K562 (cell line): Measurements from ENCODE around the gene SLC38A10. TPM values are rescaled to one million over a fixed set of nuclear protein-coding genes. Genes with fewer than 3 reads are reported as not detected.
A peak's percentile ranks its signal among the peaks of the same experiment; 100 is the strongest.

Experiments
- ATAC-seq: fragments of 200-7000 bp; cut with Tn5 transposase; 3 replicates; pipeline ENCODE4 v1.9.1; 2020; ENCODE audit warnings: moderate library complexity
- BruUV-seq: library from RNA; stranded (reverse); fragments of 400-500 nt; replicated peaks from 2 replicates; lab custom pipeline; 2021; lab: Mats Ljungman, UMichigan
- CTCF ChIA-PET: fragments of 300-600 bp; formaldehyde crosslinking; extraction: SDS; loops from one replicate; lab custom pipeline; 2021; ENCODE audit warnings: low intra/inter-chr PET ratio; lab: Yijun Ruan, JAX
- POLR2A ChIA-PET: fragments of 300-600, 350-650 bp; sonication (Branson Sonifier 250); formaldehyde crosslinking; extraction: SDS; loops from one replicate; lab custom pipeline; 2021; ENCODE audit warnings: antibody characterized with exemption, inconsistent platforms; lab: Yijun Ruan, JAX
- DNase-seq, 4 experiments: peaks; one replicate each; pipeline versions ENCODE4 v3.0.0 to v3.0.0-alpha.2; 2011 to 2018; ENCODE audit warnings: low spot score in 3 of 4, mixed read lengths in 3 of 4; ENCODE audit errors: extremely low read depth in 1 of 4
- FAIRE-seq: peaks from 2 replicates; lab custom pipeline; 2011; peaks lifted over from hg19 to GRCh38; lab: Jason Lieb, UNC
- H2AFZ ChIP-seq: 2 replicates; pipeline ENCODE4 v1.6.0; 2011; ENCODE audit warnings: low read depth, low read length, control low read depth, inconsistent platforms
- H3K27ac ChIP-seq: fragments of 200-600 bp; 3 replicates; pipeline ENCODE4 v1.8.0; 2011; ENCODE audit warnings: low read depth, mild to moderate bottlenecking, control low read depth, inconsistent platforms, low read length, moderate library complexity, mixed read lengths; ENCODE audit errors: extremely low read depth
- H3K27me3 ChIP-seq, 2 experiments: fragments of 300-600 bp in 1 of 2; 2 replicates in 1 of 2; 3 replicates in 1 of 2; pipeline versions ENCODE4 v1.6.0 to v1.8.0; 2011; ENCODE audit warnings: inconsistent platforms in 2 of 2, low read length in 2 of 2, mild to moderate bottlenecking in 1 of 2, mixed read lengths in 1 of 2, moderate library complexity in 1 of 2; ENCODE audit not compliant: control insufficient read depth in 2 of 2, insufficient read depth in 2 of 2
- H3K36me3 ChIP-seq: fragments of 300-600 bp; 3 replicates; pipeline ENCODE4 v1.8.0; 2011; ENCODE audit warnings: mild to moderate bottlenecking, low read length, inconsistent platforms; ENCODE audit not compliant: control insufficient read depth, insufficient read depth
- H3K4me1 ChIP-seq, 2 experiments: fragments of 200-600 bp in 1 of 2; replicated peaks in 1 of 2; 2 replicates in 1 of 2; 3 replicates in 1 of 2; pipeline versions ENCODE4 v1.5.1 to v1.8.0; 2011; ENCODE audit warnings: inconsistent platforms in 2 of 2, low read length in 2 of 2, mild to moderate bottlenecking in 1 of 2, mixed read lengths in 1 of 2, moderate library complexity in 1 of 2; ENCODE audit not compliant: control insufficient read depth in 2 of 2, insufficient read depth in 2 of 2
- H3K4me2 ChIP-seq: 2 replicates; pipeline ENCODE4 v1.6.1; 2011; ENCODE audit warnings: low read length, control low read depth, inconsistent platforms, mixed read lengths; ENCODE audit not compliant: insufficient read depth
- H3K4me3 ChIP-seq: fragments of 200-600 bp; sonication (generic), shearing (Covaris generic); 2 replicates; pipeline ENCODE4 v1.5.1; 2016; ENCODE audit warnings: control low read depth, inconsistent platforms
- H3K79me2 ChIP-seq: fragments of 200-600 bp; 3 replicates; pipeline ENCODE4 v1.8.0; 2011; ENCODE audit warnings: low read length, inconsistent platforms; ENCODE audit not compliant: control insufficient read depth, insufficient read depth
- H3K9ac ChIP-seq, 2 experiments: 2 replicates each; pipeline versions ENCODE4 v1.6.0 to v1.6.1; 2011; ENCODE audit warnings: low read depth in 2 of 2, low read length in 2 of 2, control low read depth in 1 of 2, inconsistent platforms in 1 of 2, mild to moderate bottlenecking in 1 of 2, mixed read lengths in 1 of 2; ENCODE audit not compliant: insufficient read depth in 1 of 2
- H3K9me1 ChIP-seq: one replicate; pipeline ENCODE4 v1.6.0; 2011; ENCODE audit warnings: inconsistent platforms, mild to moderate bottlenecking, low read length, moderate library complexity; ENCODE audit not compliant: control insufficient read depth, insufficient read depth
- H3K9me3 ChIP-seq: replicated peaks from 2 replicates; pipeline ENCODE4 v1.5.1; 2011; ENCODE audit warnings: low read depth, low read length, inconsistent platforms; ENCODE audit not compliant: control insufficient read depth, insufficient read depth
- H4K20me1 ChIP-seq: replicated peaks from 2 replicates; pipeline ENCODE4 v1.6.1; 2011; ENCODE audit warnings: low read length, inconsistent platforms, mixed read lengths; ENCODE audit not compliant: control insufficient read depth, insufficient read depth
- ATF7 ChIP-seq: fragments of 450-650 bp; IDR thresholded peaks from 2 replicates; pipeline ENCODE4 v1.7.1; 2014; ENCODE audit warnings: mild to moderate bottlenecking, moderate library complexity
- HBP1 ChIP-seq: fragments of 450-650 bp; formaldehyde crosslinking; IDR thresholded peaks from 2 replicates; pipeline ENCODE4 v1.4.0; 2022; ENCODE audit warnings: missing genetic modification characterization
- PHB ChIP-seq: fragments of 250-450 bp; sonication (Bioruptor Pico); IDR thresholded peaks from 2 replicates; pipeline ENCODE4 v1.5.0; 2021
- RBFOX2 ChIP-seq: fragments of 200-400 bp; formaldehyde crosslinking; IDR thresholded peaks from 2 replicates; pipeline ENCODE4 v1.6.1; 2017; ENCODE audit warnings: low read depth, mild to moderate bottlenecking, low read length, moderate library complexity
- SMARCE1 ChIP-seq: fragments of 450-650 bp; IDR thresholded peaks from 2 replicates; pipeline ENCODE4 v1.7.1; 2016; ENCODE audit warnings: mild to moderate bottlenecking
- TAF7 ChIP-seq: fragments of 450-650 bp; IDR thresholded peaks from 2 replicates; pipeline ENCODE4 v1.6.1; 2016; ENCODE audit warnings: missing genetic modification characterization, missing compliant biosample characterization
- TCF7L2 ChIP-seq: fragments of 150-350 bp; IDR thresholded peaks from 2 replicates; pipeline ENCODE4 v1.6.1; 2016; ENCODE audit warnings: low read depth, mild to moderate bottlenecking, low read length, moderate library complexity
- TCFL5 ChIP-seq: fragments of 250-450 bp; sonication (Bioruptor Pico); conservative IDR thresholded peaks from 2 replicates; pipeline ENCODE4 v1.6.1; 2021; ENCODE audit warnings: mild to moderate bottlenecking, moderate library complexity, matching md5 sums
- ZFP30 ChIP-seq: fragments of 250-450 bp; sonication (Bioruptor Pico); IDR thresholded peaks from 2 replicates; pipeline ENCODE4 v1.8.0; 2022; ENCODE audit warnings: moderate library complexity, mild to moderate bottlenecking, inconsistent platforms, borderline replicate concordance
- ZFP36 ChIP-seq: fragments of 150-350 bp; IDR thresholded peaks from 2 replicates; pipeline ENCODE4 v1.6.1; 2018; ENCODE audit warnings: low read length, low read depth; ENCODE audit not compliant: partially characterized antibody
- ZNF197 ChIP-seq: fragments of 200-800 bp; sonication (Bioruptor generic); IDR thresholded peaks from 2 replicates; pipeline ENCODE4 v1.6.1; 2016; ENCODE audit warnings: low read depth, missing genetic modification characterization, missing compliant biosample characterization
- ZNF347 ChIP-seq: fragments of 450-650 bp; formaldehyde crosslinking; IDR thresholded peaks from 2 replicates; pipeline ENCODE4 v1.4.0; 2020; ENCODE audit warnings: low read depth, mild to moderate bottlenecking, moderate library complexity
- WGBS: fragments of 100-300 bp; shearing (Covaris generic); methylation state at CpG from one replicate; pipeline ENCODE4 v1.1.6; 2016; ENCODE audit warnings: low coverage, mixed read lengths; ENCODE audit not compliant: insufficient coverage; ENCODE audit errors: missing lambda C conversion rate; 5-methylcytosine and 5-hydroxymethylcytosine counted together
- in situ Hi-C: fragments of 300-500 bp; cut with MboI; formaldehyde crosslinking; loops from 4 replicates; pipeline ENCODE4 v1.15.0; 2018; ENCODE audit warnings: inconsistent platforms, mixed read lengths
- intact Hi-C: fragments of 100-400 bp; cut with micrococcal nuclease; formaldehyde crosslinking; loops from 2 replicates; pipeline ENCODE4 v1.14.2; 2022
- polyA plus RNA-seq, 8 experiments: library from polyadenylated mRNA; depleted of rRNA in 4 of 8; stranded (reverse) in 5 of 8; unstranded in 3 of 8; fragments of >200 nt; fragmentation: Nextera tagmentation in 2 of 8; fragmentation: Illumina TruSeq in 1 of 8; extraction: Ambion mirVana in 2 of 8; extraction: Trizol in 1 of 8; gene quantifications; 2 replicates each; pipeline versions ENCODE4 v1.2.1 to v1.2.3, GENCODE V29; 2011 to 2014; ENCODE audit warnings: inconsistent platforms in 1 of 8, missing spikeins in 1 of 8
- total RNA-seq, 7 experiments: library from RNA; depleted of rRNA in 6 of 7; stranded (reverse); fragments of >200 nt in 6 of 7; fragmentation: Illumina TruSeq in 2 of 7; extraction: Trizol in 2 of 7; gene quantifications; 2 replicates each; pipeline versions ENCODE4 v1.2.1 to v1.2.3, GENCODE V29; 2011 to 2021; ENCODE audit warnings: low replicate concordance in 1 of 7

The SLC38A10 gene
- total and polyA plus RNA-seq, 9 of the 15 experiments (the other 6 are each of a cell fraction or from before 2014, with no cell fraction given), result 0.45 to 54.2 (median 13.8) TPM

- TF ChIP-seq RBFOX2, result peak; percentile 16; the same call in 1 of the 2 replicates
These were observed 11.9 kb upstream of the SLC38A10 start (continued) for GRCh38 chr17:81306898-81307510.

GRCh38 chr17:81306491-81306890 lies 11.4 kb upstream of the SLC38A10 start:
- ATAC-seq, result no peak
- no peaks in the 10 kb centered on the region for H3K9me3 ChIP-seq
- no peak for TF ChIP-seq PHB (CRISPR knock-in tag)
- TF ChIP-seq TAF7, result no peak
- TF ChIP-seq ZFP30 (CRISPR knock-in tag), result no peak
- TF ChIP-seq ZNF197 (CRISPR knock-in tag), result no peak
- no peak for TF ChIP-seq ZFP36
- no peak for TF ChIP-seq ATF7
- no peak for TF ChIP-seq SMARCE1
- no peak for TF ChIP-seq TCF7L2
- TF ChIP-seq TCFL5 (CRISPR knock-in tag), result no peak
- no peak for TF ChIP-seq HBP1
- no peak for TF ChIP-seq ZNF347 (CRISPR knock-in tag)
- TF ChIP-seq, all 486 proteins: peak for 0
- Histone ChIP-seq H3K36me3 (no peaks in the 10 kb centered on the region), H3K27ac (no peak overlapping the region), H3K9me1 (no peaks in the 10 kb centered on the region), H3K4me1 (peaks cover 22 to 96% of the 10 kb centered on the region in 2 experiments), H3K9ac (peak overlapping the region in 1 of 2 experiments; percentile 38; a peak in 1 of 4 replicates), H3K79me2 (no peaks in the 10 kb centered on the region; the same call in 2 of the 3 replicates), H3K4me2 (no peak overlapping the region), H2AFZ (no peak overlapping the region), H3K27me3 (no peaks in the 10 kb centered on the region), H3K4me3 (no peak overlapping the region), H4K20me1 (no peaks in the 10 kb centered on the region)
- no TSS peak for BruUV-seq
- DNase-seq (no peak), FAIRE-seq (no peak)
- in situ Hi-C loops (no loop called here), intact Hi-C loops (no loop called here)
- 39% methylated on average over 3 of the region's 7 CpGs for WGBS
- POLR2A ChIA-PET, result interaction anchor here (0.6 to 1.9 kb wide), 3 partner anchors 11 to 1123 kb away, joined by 3 to 5 read pairs (median 3); partner anchors contain the start of gene SLC38A10
- CTCF ChIA-PET, result no interaction called here
